ENCODE data around the gene MVK. TPM values are rescaled to one million over a fixed set of nuclear protein-coding genes. Genes with fewer than 3 reads are reported as not detected.

MVK gene
- total and polyA plus RNA-seq, 2 experiments from 2014 or later = 16.7 to 40.1 TPM

GRCh38 chr12:109631751-109632150 lies 58.2 kb downstream of the MVK start (continued):
- TF ChIP-seq ZNF462 (CRISPR knock-in tag; IDR thresholded peaks at IDR 0.05) (no peak), REST (IDR thresholded peaks at IDR 0.05; ENCODE audit: unreplicated experiment) (no peak), ETS1 (IDR thresholded peaks at IDR 0.05) (no peak), POLR2AphosphoS5 (IDR thresholded peaks at IDR 0.05; ENCODE audit: low read depth) (no peak), JUNB (IDR thresholded peaks at IDR 0.05; ENCODE audit: unreplicated experiment) (no peak)
